Effector memory CD4-positive, alpha-beta T cell (primary cell): ENCODE measurements around the gene GADL1.

Experiments used
- DNase-seq, 3 donors: peaks; one replicate each; pipeline ENCODE4 v3.0.0-alpha.2; 2020
- H3K27ac ChIP-seq: 2 replicates; pipeline ENCODE4 v1.7.0; 2013; ENCODE audit warnings: mild to moderate bottlenecking, low read length, moderate library complexity; ENCODE audit not compliant: insufficient read depth, poor library complexity, severe bottlenecking
- H3K27me3 ChIP-seq: replicated peaks from 2 replicates; pipeline ENCODE4 v1.7.0; 2013; ENCODE audit warnings: mild to moderate bottlenecking, low read length; ENCODE audit not compliant: insufficient read depth, control insufficient read depth, poor library complexity, severe bottlenecking
- H3K36me3 ChIP-seq: 2 replicates; pipeline ENCODE4 v1.7.0; 2013; ENCODE audit warnings: mild to moderate bottlenecking, low read length, moderate library complexity; ENCODE audit not compliant: control insufficient read depth, insufficient read depth
- H3K4me1 ChIP-seq: 2 replicates; pipeline ENCODE4 v1.7.0; 2013; ENCODE audit warnings: low read length, mild to moderate bottlenecking; ENCODE audit not compliant: control insufficient read depth, insufficient read depth, poor library complexity, severe bottlenecking
- H3K4me3 ChIP-seq: 2 replicates; pipeline ENCODE4 v1.7.0; 2013; ENCODE audit warnings: low read length, low read depth, mild to moderate bottlenecking; ENCODE audit not compliant: insufficient read depth, poor library complexity, severe bottlenecking
- H3K9me3 ChIP-seq: 2 replicates; pipeline ENCODE4 v1.7.0; 2013; ENCODE audit warnings: mild to moderate bottlenecking, low read length, moderate library complexity; ENCODE audit not compliant: control insufficient read depth

The GADL1 gene

DNA sequence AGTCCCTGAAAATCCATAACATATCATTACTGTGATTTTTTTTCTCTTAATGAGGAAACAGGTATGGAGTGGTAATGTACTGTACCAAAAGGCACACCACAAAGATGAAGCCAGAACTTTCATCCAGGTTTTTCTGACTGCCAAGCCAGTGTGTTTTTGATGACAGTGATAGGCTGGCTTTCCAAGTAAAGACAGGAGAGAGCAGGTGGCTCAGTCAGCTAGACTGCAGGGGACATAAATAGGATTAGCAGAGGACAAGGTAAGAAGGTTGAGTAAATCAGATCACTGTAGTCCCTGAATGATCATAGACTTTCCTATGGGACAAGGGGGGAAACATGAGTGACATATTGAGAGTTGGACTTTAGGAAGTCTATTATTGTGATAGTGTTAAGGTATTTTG lies 127.9 kb downstream of the GADL1 start:
- Histone ChIP-seq H3K4me1 (no peaks in the 10 kb centered on the region), H3K4me3 (no peak overlapping the region), H3K27me3 (no peaks in the 10 kb centered on the region), H3K27ac (no peak overlapping the region), H3K9me3 (no peaks in the 10 kb centered on the region), H3K36me3 (no peaks in the 10 kb centered on the region)
- DNase-seq: no peak

DNA sequence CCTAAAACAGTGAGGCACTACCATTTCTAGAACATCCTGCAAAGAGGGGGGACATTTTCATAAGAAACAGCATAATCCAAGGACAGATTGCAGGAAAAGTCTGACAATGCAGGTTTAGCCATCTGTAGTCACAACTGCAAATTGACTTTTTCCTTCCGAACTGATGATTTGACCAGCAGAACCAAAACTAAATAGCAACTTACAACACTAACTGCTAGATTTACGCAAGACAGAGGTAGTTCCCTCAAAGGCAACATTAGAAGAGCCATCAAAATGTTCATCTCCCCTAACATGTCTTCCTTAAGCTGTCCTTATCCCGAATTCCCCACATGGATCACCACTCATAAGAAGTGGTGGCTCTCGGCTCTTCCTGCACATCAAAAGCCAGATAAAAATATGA lies 129.6 kb downstream of the GADL1 start:
- DNase-seq: no peak
- no peaks in the 10 kb centered on the region for H3K27me3 ChIP-seq
- H3K27ac ChIP-seq: no peak overlapping the region
- no peaks in the 10 kb centered on the region for H3K9me3 ChIP-seq
- H3K4me3 ChIP-seq: no peak overlapping the region
- no peaks in the 10 kb centered on the region for H3K4me1 ChIP-seq
- no peaks in the 10 kb centered on the region for H3K36me3 ChIP-seq

DNA sequence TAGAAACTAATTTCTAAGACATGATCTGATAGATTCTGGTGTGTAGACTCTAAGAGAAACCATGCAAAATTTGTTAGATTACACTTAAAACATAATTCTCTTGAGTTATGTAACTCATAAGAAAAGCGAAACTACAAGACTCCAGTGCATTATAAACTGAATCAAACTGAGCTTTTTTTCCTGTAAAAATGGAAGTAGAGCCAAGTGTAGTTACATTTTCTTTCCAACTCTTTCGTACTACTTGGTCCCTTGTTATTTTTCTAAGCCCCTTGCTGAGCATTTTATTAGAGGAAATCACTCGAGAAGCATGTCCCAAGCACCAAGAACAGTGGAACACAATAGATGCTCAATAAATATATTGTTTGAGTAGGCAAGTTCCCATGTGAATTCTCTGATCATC lies 130.2 kb downstream of the GADL1 start:
- Histone ChIP-seq H3K36me3 (no peaks in the 10 kb centered on the region), H3K4me1 (no peaks in the 10 kb centered on the region), H3K4me3 (no peak overlapping the region), H3K27me3 (no peaks in the 10 kb centered on the region), H3K27ac (no peak overlapping the region), H3K9me3 (no peaks in the 10 kb centered on the region)
- DNase-seq: no peak

DNA sequence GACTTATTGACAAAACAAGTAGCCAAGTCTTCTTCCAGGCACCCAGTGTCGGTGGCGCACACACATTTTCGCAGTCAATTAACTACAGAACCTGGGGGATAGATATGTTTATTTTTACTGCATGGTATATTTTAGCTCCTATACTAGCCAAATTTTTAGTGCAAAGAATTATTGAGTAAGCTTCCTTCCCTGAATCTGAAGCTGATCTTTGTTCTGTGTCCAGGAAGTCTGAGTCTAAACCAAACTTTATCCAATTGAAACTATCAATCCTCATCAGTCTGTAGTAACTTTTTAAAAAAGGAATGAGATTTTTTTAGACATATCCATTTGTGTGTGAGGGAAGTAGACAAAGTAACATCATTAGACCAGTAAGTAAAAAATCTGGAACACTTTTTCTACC lies 133.1 kb downstream of the GADL1 start:
- Histone ChIP-seq H3K4me1 (no peaks in the 10 kb centered on the region), H3K27me3 (no peaks in the 10 kb centered on the region), H3K4me3 (no peak overlapping the region), H3K9me3 (no peaks in the 10 kb centered on the region), H3K36me3 (no peaks in the 10 kb centered on the region), H3K27ac (no peak overlapping the region)
- no peak for DNase-seq

DNA sequence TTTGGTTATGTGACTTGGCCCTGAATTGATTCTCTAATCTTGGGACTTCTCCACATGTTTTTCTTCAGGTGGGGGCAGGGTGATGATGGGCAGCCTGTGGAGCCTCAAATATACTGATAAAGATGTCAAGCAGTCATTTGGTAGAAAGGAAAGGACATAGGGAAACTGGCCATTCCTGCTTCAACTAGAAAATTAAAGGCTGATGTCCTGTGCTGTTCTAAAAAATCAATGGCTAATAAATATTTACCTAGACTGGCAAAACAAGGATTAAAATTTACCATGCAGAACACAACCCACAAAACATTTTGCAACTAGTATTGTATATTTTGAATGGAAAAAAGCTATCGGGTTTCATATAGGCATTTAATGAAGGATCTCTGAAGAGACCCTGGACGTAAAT lies 133.7 kb downstream of the GADL1 start:
- Histone ChIP-seq H3K27ac (no peak overlapping the region), H3K9me3 (no peaks in the 10 kb centered on the region), H3K4me3 (no peak overlapping the region), H3K4me1 (no peaks in the 10 kb centered on the region), H3K27me3 (no peaks in the 10 kb centered on the region), H3K36me3 (no peaks in the 10 kb centered on the region)
- no peak for DNase-seq

DNA sequence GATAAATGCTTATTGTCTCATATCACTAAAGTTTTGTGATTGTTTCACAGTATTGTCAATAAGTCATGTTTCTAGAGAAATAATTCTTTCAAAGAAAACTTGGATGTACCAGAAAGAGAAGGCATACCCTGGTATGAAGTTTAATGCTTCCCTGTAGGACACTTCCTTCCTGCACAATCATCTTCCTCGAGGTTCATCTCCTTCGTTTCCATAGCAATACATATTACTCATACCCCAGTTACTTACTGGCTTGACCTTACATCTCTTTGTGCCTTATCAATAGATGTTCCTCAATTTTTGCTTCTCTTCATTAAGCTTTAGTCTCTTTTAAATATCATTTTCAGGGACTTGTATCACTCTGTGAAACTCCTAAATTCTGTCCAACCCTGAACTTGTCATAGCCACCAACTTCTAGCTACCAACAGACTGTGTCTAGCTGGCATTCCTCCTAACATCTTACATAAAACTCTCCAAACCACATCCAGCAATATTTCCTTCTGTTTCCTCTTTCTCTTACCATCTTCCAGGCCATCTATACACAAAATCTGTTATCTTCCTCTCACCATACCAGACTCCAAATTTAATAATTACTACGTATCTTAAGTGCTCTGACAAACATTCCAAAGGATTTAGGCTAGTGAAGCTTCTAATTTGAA lies 134.3 kb downstream of the GADL1 start:
- Histone ChIP-seq H3K36me3 (no peaks in the 10 kb centered on the region), H3K4me3 (no peak overlapping the region), H3K9me3 (no peaks in the 10 kb centered on the region), H3K4me1 (no peaks in the 10 kb centered on the region), H3K27me3 (no peaks in the 10 kb centered on the region), H3K27ac (no peak overlapping the region)
- DNase-seq: no peak

DNA sequence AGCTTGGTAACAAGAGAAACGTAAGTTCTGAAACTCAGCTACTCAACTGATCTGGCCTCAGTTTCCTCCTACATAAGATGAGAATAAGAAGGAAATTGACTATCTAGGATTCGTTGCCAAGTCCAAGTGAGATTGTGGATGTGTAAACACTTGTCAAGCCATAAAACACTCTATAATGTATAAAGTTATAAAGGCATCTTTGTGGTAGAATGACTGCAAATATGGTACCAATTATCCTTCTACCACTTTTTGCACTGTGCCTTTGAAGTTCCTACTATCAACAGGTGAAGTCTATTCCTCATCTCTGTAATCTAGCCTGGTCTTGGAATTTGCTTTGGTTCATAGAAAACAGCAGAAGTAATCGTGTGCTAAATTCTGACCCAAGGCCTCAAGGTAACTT lies 138.2 kb downstream of the GADL1 start:
- no peaks in the 10 kb centered on the region for H3K27me3 ChIP-seq
- no peak overlapping the region for H3K4me3 ChIP-seq
- no peak for DNase-seq
- no peaks in the 10 kb centered on the region for H3K4me1 ChIP-seq
- no peaks in the 10 kb centered on the region for H3K36me3 ChIP-seq
- H3K9me3 ChIP-seq: no peaks in the 10 kb centered on the region
- H3K27ac ChIP-seq: no peak overlapping the region

DNA sequence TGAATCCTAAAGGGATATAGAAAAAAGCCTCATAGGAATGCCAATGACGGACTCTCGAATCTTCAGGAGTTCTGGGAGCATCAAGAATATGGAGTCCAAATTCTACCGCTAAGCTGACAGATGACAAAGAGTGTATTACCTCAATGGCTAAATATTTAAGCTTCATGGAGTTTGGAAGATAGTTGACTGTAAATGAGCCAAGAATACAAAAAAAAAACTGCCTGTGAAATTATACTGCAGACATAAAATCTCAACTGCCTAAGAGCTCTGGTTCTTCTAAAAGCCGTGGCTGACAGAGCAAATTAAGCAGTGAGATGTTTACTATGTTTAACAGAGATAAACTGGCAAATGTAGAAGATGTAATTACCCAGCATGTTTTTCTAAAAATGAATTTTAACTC lies 140.0 kb downstream of the GADL1 start:
- no peaks in the 10 kb centered on the region for H3K4me1 ChIP-seq
- no peaks in the 10 kb centered on the region for H3K36me3 ChIP-seq
- no peaks in the 10 kb centered on the region for H3K27me3 ChIP-seq
- H3K27ac ChIP-seq: no peak overlapping the region
- H3K9me3 ChIP-seq: no peaks in the 10 kb centered on the region
- no peak for DNase-seq
- H3K4me3 ChIP-seq: no peak overlapping the region

DNA sequence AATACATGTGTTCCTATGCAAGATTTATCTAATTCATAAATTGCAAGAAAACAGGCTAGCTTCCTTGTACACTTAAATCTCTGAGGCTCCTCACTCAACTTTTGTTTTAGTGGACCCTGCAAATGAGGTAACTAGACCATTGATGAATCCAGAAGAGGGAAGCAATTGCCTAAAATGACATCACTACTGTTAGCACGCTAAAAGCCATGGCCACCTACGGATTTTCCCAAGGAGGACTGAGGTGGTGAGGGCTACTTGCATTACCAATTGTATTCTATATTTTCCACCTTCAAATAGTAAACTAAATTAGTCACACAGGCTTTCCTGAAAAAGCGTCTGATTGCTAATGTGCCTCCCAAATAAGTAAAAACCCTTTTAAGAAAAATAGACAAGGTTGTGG lies 140.7 kb downstream of the GADL1 start:
- no peaks in the 10 kb centered on the region for H3K27me3 ChIP-seq
- H3K4me1 ChIP-seq: no peaks in the 10 kb centered on the region
- no peaks in the 10 kb centered on the region for H3K9me3 ChIP-seq
- H3K36me3 ChIP-seq: no peaks in the 10 kb centered on the region
- H3K4me3 ChIP-seq: no peak overlapping the region
- H3K27ac ChIP-seq: no peak overlapping the region
- DNase-seq: no peak

DNA sequence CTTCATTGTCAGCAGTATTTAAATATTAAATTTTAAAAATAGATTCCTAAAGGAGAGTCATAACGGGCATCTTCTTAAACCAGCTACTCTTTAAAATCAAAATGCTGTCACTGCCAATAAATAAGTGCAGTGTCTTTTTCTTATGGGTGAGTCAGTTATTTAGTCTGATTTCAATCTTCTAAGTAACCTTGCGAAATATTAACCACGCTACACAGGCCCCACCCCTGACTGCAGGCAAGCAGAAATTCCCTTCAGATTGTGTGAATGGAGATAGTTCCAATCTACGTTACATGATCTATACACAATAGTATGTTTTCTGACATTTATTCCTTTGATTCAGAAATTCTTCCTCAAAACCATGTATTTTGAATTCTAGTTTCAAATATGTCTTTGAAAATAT lies 141.5 kb downstream of the GADL1 start:
- H3K27me3 ChIP-seq: no peaks in the 10 kb centered on the region
- no peaks in the 10 kb centered on the region for H3K4me1 ChIP-seq
- no peak for DNase-seq
- no peak overlapping the region for H3K4me3 ChIP-seq
- H3K36me3 ChIP-seq: no peaks in the 10 kb centered on the region
- no peak overlapping the region for H3K27ac ChIP-seq
- H3K9me3 ChIP-seq: no peaks in the 10 kb centered on the region
